GM18951 (cell line): Measurements from ENCODE around the gene EP300.

ENCODE experiments used
- POLR2A ChIP-seq: IDR thresholded peaks from 4 replicates; pipeline ENCODE4 v1.6.1; 2011; ENCODE audit warnings: mild to moderate bottlenecking; ENCODE audit not compliant: insufficient read length, insufficient read depth; ENCODE audit errors: extremely low read depth
- in situ Hi-C: fragments of 300-500 bp; cut with MboI; formaldehyde crosslinking; loops from one replicate; pipeline ENCODE4 v1.12.0; 2022; ENCODE audit warnings: low sequenced_read_pairs, mixed read lengths, inconsistent platforms; ENCODE audit not compliant: unreplicated experiment

The EP300 gene

DNA sequence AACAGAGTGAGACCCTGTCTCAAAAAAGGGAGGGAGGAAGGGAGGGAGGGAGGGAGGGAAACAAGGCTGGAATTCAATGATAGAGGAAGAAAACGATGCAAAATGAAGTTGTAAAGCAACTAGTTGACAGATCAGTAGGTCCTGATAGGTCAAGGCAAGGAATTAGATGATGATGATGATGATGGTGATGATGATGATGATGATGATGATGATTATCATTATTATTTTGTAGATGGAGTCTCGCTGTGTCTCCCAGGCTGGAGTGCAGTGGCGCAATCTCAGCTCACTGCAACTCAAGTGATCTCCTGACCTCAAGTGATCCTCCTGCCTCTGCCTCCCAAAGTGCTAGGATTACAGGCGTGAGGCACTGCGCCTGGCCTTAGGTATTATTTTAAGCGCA lies 101.4 kb downstream of the EP300 start:
- in situ Hi-C loops, result no loop called here
- no peak for TF ChIP-seq POLR2A

DNA sequence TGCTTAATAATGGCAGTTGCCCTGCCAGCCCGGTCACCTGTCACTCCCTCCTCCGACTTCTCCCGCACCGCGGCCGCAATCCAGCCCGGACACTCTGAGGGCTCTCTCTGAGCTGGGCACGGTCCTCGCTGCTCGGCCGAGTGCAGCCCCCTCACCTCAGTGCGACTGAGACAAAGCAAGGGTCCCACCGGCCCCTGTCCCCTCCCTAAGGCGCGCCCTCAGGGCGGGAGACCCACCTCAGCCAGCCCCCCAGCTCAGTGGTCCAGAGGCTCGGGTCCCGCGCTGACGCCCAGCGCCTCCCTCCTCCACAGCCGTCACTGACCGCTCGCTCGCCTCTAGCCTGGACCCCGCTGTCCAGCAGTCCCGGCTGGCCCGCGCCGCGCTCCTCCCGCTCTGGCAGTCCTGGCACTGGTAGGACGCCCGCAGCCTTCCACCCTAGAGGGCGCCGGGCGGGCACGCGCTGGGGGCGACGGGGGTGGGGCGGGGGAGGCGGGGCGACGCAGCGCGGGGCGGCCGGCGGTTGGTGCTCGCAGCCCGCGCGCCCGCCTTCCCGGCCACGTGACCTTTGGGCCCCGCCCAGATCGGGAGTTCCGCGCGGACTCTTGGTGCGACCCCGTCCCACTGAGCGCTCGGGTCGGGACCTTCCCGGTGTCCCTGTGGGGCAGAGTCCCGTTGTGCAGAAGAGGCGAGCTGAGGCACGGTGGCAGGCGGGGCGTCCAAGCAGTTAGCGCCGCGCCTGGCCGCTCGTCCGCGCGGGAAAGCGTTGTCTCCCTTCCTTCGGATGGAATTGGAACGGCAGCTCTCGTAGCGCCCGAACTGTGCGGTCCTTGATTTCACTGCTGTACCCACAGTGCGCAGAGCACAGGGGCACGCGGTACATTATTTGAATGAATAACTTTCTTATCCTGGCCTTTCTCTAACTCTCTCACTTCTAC lies 104.9 kb downstream of the EP300 start:
- no peak for TF ChIP-seq POLR2A
- in situ Hi-C loops, result no loop called here

DNA sequence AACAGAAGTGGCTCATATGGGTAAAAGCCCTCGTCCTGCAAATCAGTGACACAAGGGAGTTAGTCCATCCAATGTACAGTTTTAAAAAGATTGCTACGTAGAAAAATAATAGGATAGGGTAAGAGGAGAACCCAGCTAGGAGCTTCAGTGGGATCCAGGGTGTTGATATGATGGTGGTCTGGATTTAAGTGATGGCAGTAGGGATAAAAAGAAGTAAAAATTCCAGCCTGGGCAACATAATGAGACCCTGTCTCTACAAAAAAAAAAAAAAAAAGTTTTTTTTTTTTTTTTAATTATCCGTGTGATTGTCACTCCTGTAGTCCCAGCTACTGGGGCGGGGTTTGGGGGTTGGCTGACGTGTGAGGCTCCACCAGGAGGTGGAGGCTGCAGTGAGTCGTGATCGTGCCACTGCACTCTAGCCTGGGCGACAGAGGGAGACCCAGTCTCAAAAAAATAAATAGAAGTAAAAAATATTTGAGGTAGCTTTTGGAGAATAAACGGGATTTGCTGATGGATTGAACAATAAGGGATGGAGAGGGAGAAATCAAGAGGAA lies 105.7 kb downstream of the EP300 start:
- in situ Hi-C loops, result no loop called here
- TF ChIP-seq POLR2A, result no peak

DNA sequence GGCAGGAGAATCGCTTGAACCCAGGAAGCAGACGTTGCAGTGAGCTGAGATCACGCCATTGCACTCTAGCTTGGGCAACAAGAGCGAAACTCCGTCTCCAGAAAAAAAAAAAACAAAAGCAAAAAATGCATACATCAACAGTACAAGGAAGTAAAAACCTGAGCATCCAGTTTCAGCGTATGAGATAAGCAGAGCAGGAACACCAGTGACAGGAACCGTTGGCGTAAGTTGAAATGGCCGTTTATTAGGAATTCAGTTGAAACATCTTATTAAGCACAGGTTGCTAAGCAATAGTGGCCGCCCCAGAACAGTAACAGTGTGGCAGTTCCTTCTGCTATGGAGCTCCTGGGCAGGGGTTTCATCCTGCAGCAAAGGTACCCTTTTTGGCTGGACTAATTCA lies 108.7 kb downstream of the EP300 start:
- TF ChIP-seq POLR2A, result no peak
- in situ Hi-C loops, result no loop called here

DNA sequence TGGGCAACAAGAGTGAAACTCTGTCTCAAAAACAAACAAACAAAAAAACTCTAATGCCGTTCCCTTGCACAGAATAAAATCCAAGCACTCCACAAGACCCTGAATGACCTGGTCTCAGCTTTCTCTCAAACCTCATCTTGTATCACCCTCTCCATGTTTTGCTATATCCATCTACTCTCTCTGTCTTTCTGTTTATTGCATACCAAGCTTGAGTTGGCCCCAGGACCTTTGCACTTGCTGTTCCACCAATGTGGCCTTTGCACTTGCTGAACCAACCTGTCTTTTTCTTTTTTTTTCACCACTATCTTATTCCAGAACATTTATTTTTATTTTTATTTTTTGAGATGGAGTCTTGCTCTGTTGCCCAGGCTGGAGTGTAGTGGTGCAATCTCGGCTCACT lies 110.7 kb downstream of the EP300 start:
- TF ChIP-seq POLR2A, result no peak
- in situ Hi-C loops, result no loop called here

DNA sequence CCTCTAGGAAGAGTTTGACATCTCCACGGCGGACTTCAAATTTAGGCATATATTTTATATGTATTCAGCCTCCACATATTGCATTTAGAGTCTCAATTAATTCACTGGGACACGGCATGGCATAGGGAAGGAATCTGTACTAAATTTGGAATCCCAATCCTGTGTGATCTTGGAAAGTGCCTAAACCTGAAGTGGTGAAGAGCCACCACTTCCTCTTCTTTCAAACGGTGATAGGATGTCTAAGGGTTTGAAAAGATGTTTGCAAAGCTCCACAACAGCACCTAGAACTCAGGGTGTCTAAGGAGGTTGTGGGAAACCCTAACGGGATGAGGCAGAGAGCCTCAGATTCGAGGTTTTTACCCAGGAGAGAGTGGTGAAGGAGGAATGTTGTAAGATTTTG lies 111.7 kb downstream of the EP300 start:
- in situ Hi-C loops, result no loop called here

DNA sequence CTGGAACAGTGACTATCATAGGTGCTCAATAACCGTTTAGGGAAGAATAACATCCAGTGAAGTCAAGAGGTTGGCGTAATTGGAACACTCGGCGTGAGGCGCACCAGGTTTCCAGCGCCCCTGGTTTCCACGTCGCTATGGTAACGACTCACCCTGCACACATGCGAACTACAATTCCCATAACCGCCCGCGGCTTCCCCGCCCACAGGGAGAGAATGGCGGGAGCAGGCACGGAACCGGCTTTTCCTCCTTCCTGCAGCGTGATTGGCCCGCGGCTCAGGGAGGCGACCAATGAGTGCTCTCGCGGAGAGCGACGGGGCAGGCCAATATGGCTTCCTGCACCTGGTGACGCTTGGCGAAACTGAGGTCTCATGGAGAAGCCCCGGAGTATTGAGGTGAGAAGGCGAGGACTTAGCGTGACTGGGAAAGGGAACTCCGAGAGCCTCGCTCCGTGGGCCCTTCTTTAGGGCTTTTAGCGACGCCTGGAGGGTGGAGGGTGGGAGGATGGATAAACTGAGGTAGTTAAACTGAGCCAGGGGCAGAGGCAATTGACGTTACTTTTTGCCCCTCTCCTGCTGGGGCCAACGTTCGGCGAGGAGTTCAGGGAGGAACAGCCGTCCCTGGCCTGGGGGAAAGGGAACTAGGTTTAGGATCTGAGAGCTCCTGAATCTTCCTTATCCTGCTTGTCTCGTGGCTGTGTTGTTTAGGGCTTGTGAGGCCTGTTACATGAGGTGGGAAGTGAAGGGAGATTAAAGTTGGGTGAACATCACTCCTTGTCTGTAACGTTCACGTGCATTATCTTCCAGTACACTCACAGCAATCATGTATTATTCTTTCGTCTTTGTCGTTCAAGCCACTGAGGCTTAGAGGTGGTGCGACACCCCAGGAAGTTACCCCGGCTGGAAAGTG lies 112.9 kb downstream of the EP300 start, which contains the start of gene L3MBTL2:
TSS of gene L3MBTL2 (plus strand) at position 321 of the 909 bp plus-strand sequence. CDS start at position 372, 51 bp downstream.
- peak; percentile 84 for TF ChIP-seq POLR2A
- in situ Hi-C loops, result no loop called here

More for the DNA sequence above, 111.7 kb downstream of the EP300 start:
- no peak for TF ChIP-seq POLR2A

DNA sequence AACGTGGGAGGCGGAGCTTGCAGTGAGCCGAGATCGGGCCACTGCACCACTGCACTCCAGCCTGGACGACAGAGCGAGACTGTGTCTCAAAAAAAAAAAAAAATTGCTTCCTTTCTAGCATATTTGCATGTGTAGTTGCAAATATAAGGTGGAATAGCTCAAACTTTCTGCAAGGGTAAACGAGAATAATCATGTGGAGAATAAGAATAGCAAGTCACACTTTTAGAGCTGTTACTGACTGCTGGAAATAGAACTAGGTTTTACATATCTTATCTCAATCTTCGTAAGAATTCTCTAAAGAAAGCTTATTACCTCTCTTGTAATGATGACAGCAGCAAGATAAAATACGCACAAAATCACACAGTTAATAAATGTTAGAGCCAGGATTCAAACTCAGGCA lies 114.3 kb downstream of the EP300 start:
- TF ChIP-seq POLR2A, result no peak
- in situ Hi-C loops, result no loop called here

DNA sequence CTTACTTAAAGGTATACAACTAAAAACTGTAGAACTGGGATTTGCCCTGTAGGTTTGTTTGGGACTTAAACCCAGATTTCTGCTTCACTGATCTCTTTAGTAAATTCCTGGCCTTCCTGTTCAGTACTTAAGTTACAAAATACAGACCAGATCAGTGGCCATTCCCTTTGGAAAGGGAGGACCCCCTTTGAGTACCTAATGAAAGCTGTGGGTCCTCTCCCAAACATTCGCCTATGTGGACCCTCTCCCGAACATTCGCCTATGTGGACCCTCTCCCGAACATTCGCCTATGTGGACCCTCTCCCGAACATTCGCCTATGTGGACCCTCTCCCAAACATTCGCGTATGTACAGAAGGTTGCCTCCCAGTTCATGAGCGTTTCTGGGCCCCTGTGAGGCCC lies 123.0 kb downstream of the EP300 start:
- in situ Hi-C loops, result no loop called here
- TF ChIP-seq POLR2A, result no peak

DNA sequence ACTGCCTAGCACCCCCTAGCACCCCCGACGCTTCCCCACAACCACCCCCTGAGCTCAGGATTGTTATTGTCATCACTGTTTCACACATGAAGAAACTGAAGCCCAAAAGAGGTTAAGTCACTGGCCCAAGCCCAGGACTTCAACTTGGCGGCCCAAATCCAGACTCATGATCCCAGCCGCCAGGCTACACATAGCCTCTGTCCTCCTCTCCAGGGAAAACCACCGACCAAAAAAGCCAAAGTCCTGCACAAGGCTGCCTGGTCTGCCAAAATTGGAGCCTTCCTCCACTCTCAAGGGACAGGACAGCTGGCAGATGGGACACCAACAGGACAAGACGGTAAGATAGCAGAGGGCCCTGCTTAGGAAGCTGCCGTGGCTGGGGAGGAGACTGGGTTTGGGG lies 123.5 kb downstream of the EP300 start:
- TF ChIP-seq POLR2A, result no peak
- in situ Hi-C loops, result no loop called here

DNA sequence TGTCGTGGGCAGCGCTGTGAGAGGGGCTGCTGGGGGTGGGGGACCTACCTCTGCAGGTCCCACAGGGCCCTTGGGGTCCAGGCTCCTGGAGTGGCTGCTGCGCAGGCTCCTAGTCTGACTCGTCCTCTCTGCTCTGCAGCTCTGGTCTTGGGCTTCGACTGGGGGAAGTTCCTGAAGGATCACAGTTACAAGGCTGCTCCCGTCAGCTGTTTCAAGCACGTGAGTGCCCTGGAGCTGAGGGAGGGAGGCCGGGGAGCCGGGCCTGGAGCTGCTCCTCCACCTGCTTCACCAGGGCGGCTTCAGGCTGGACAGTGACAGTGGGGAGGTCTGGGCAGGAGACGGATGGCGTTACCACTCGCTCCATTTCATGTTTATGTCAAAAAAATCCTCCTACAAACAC lies 124.6 kb downstream of the EP300 start:
- in situ Hi-C loops, result no loop called here

DNA sequence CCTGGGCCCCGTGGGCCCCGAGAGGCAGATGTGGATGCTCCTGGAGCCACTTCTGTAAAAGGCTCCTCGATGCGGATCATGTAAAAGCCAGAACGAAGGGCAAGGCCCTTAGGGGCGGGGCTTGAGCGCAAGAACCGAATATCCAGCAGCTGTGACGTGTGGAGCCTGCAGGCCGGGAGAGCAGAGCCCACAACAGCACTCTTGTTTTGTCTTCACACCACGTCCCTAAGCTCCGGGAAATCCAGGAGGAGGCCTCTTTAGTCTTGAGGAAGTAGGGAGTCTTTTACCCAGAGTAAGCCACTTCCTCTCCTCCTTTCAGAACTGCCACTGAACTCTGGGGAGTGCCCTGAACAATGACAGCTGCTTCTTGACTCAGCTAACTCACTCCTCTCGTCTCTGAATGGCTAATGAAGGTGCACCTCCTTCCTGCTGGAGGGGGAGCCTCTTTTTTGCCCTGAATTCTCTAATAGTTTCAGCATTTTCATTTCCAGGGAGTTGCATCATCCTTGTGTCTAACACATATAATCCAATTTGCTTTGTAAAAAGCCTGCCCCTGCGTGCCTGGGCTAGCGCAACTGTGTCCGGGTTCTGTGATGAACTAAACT lies 125.3 kb downstream of the EP300 start:
- no peak for TF ChIP-seq POLR2A
- in situ Hi-C loops, result no loop called here

More for the DNA sequence above, 124.6 kb downstream of the EP300 start:
- TF ChIP-seq POLR2A, result no peak

DNA sequence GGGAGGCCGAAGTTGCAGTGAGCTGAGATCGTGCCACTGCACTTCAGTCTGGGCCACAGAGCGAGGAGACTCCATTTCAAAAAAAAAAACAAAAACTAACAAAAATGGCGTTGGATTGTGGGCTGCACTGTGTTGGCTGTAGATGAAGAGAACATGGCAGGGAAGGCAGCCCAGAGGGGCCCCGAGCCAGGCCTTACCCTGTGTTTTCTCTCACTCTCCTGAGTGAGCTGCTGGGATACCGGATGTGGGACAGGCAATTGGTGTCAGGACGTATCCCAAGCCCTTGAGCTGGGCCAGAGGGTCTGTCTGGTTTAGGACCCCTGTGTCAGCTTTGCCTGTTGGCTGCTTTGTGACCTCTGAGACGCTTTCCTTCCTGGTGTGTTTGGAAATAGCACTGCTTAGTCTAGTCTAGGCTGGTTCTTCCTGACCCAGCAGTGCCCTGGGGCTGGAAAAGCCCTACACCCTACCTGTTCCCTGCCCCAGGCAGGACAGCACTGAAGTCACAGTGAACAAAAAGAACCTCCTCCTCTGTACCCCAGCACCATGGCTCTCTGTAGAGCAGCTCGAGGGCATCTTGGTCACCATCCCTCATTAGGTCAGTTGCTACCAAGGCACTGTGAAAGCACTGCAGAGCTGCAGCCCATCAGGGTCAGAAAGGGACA lies 130.6 kb downstream of the EP300 start:
- TF ChIP-seq POLR2A, result no peak
- in situ Hi-C loops, result no loop called here

DNA sequence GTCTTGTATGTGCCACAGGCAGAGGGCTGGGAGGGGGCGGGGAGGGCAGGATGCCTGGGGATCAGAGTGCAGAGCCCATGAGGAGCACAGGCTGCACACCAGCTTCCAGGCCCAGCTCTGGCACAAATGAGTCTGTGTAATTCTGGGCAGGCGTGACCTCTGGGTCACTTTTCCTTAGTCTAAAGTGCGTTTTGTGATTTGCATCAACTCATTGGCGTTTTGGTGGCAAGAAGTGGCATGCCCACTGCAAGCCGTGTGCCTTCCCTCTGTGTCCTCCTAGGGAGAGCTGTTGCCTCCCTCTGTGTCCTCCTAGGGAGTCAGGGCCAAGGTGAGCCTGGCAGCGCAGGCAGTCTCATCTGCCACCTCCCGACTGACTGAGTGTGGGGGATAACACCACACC lies 131.1 kb downstream of the EP300 start:
- in situ Hi-C loops, result no loop called here
- TF ChIP-seq POLR2A, result no peak
